GM18909 (cell line): Measurements from ENCODE around the gene EHF.

Experiments
- ATAC-seq: cut with Tn5 transposase; IDR thresholded peaks from one replicate; pipeline ENCODE4 v1.9.1; 2021; ENCODE audit warnings: mild to moderate bottlenecking; ENCODE audit not compliant: unreplicated experiment, poor library complexity

Gene EHF

DNA sequence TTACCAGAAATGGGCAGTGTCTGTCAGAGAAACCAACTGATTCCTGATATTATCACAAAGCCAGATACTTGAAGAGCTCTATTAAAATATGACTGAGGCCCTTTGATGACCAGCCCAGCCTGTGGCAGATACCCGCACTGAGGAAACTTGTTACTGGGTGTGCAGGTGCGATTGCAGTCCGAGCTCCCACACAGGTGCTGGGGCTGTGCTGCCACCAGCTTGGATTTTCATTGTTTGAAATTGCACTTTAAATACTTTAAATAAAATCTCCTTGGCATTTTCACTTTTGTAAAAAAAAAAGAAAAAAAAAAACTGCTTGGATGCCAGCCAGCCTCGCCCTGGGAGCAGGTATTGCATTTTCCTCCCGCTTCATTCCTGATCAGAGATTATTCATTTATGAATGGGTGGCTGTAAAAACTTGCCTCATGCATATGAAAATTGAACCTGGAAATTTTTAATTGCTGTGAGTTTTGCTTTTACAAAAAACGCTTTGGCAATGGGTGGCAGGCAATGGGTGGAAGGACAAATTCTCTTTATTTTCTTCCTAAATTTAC lies 21.2 kb downstream of the EHF start:
- ATAC-seq = no peak

DNA sequence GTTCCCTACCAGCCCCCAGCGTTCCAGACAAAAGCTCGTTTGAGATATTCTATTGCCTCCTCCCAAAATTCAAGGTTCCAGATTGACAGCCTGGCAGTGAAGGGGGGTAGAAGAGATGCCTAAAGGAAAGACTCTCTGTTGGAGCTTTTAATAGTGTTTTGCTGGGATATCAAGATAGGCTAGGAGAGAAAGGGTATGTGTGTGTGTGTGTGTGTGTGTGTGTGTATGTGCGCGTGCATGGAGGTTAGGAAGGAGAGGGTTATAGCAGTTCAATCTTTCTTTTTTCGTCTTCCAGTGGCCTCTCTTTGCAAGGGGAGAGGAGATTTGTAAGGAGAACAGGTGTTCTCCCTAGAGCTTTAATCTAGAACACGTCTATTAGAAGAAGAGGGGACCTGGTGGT lies 22.0 kb downstream of the EHF start:
- no peak for ATAC-seq

DNA sequence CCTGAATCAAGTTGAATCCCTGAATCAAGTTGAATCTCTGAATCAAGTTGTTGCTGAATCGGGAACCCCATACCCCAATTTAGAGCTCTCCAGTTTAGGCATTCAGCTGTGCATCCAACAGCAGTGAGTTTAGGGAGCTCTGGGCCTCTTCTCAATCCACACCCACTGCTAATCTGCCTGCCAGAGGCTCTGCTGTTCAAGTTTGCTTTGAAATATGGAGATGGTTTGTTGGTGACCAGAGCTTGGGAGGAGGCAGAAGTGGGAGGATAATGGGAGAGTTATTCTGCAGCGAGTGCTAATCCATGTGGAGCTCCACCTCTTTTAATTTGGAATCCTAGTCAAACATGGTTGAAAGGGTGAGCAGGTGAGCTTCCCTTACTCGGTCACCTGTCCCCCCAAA lies 22.4 kb downstream of the EHF start:
- ATAC-seq = no peak

DNA sequence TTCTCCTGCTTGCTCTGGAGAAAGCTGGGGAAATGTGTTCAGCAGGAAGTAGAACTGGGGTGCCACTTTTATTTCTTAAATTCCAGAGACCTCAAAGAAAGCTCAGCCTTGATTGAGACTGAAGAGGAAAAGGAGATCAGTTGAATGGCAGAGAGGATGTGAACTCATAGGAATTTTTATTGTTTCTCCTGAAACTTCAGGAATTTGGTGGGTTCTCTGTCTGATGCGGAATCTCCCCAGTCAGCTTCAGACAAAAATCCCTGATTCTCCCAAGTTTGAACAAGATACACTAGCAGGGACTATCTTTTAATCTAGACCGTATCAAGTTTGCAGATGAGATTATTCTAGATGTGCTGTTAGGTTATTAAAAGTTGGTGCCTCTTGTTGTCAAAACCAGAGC lies 23.0 kb downstream of the EHF start:
- no peak for ATAC-seq

DNA sequence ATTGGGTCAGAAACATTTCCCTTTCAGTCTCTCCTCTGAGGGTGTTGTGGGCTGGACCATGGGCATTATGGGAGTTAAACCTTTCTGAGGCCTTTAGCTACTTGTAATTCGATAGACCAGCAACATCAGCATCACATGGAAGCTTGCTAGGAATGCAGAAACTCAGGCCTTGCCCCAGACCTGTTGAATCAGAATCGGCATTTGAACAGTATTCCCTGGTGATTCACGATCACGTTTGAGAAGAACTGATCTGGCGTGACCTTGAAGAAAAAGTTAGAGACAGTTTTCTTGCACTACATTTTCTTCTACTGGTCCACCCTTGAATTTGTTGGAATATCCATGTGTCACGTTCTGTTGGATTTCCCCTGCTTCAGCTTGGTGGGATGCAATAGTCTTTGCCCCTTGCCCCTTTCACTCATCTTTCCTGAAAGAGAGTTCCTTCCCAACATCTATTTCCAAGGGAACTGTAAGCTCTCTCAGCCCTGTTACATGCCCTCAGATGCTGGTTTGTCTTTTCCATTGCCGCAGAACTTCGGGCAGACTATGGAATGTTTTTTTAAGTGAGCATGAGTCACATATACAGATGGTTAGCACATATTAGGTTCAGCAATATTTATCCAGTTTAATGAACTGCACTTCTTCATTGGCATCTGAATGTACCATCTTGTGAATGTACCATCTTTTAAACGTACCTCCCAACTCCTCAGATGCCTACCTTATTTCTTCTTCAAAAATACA lies 23.9 kb downstream of the EHF start:
- ATAC-seq = no peak

DNA sequence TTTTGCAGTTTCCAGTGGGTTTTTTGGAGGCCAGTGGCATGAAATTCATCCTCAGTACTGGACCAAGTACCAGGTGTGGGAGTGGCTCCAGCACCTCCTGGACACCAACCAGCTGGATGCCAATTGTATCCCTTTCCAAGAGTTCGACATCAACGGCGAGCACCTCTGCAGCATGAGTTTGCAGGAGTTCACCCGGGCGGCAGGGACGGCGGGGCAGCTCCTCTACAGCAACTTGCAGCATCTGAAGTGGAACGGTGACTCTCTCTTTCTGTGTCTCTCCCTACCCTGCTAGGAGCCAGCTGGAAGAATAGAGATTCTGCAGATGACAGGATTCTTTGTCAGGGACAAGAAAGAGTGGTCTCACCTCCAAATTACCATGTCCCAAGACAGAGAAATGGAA lies 25.5 kb downstream of the EHF start:
- ATAC-seq = no peak

DNA sequence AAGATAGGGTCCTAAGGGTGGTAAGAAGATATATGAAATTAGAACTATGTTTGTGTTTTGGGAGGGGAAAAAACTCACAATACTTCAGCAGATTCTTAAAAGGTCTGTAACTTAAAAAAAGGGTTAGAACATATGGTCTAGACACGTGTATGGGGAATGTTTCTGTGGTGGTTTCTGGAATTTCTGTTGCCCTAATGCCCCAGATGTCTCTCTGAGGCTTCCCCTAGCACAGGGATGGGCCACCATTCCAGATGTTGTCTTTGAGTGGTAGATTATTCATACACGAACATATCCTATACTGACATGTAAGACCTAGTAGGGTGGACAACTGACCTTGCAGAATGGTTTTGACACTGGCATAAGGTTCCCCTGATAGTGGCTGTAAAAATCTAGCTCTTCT lies 26.2 kb downstream of the EHF start:
- no peak for ATAC-seq

DNA sequence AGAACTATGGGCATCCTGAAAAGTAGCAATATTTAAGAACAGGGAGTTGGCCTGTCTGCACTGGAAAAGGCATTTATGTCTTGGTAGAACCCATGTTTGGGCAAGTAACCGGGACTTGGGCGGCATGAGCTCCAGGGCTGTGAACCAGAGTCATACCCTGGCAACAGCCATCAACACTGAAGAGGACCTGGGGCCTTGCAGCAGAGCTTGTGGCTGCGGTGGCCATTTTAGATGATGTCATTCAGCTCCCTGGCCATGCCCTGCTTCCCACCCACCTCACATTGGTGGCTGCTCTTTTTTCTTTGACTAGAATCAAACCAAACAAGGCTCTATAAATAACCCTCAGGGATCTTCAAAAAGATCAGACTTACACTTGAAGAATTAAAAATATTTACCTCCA lies 26.6 kb downstream of the EHF start:
- no peak for ATAC-seq

DNA sequence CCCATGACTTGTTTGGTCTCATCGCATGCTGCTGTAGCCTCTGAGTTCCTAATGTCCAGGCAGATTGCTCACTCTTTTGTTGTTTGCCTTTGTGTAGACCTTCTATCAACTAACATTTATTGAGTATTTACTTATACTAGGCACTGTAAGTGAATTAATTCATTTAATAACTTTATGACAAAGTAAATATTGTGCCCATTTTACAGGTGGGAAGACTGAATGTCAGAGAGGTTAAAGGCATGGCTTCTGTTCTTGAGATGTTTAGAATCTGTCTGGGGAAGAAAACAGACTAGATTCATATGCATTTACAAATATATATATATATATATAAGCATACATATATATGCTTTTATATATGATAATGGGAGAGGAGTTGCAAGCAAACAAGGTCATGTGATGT lies 27.1 kb downstream of the EHF start:
- no peak for ATAC-seq

DNA sequence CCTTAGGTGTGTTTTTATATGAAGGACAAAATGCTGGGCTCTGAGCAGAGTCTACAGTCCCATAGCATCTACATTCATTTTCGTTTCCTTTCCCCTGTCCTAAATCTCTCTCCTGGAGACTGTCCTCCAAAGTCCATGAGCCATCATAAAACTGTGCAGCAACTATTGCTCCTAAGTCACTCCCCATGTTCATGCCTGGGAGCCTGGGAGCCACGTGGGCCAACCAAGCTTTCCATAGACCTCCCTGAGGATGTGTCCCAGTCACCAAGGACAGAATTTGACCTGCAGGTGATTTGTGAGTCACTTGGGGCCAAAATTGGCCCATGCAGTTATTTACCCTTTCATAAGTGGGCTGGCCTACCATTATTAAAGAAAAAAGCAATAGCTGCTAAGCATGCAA lies 28.7 kb downstream of the EHF start:
- no peak for ATAC-seq

DNA sequence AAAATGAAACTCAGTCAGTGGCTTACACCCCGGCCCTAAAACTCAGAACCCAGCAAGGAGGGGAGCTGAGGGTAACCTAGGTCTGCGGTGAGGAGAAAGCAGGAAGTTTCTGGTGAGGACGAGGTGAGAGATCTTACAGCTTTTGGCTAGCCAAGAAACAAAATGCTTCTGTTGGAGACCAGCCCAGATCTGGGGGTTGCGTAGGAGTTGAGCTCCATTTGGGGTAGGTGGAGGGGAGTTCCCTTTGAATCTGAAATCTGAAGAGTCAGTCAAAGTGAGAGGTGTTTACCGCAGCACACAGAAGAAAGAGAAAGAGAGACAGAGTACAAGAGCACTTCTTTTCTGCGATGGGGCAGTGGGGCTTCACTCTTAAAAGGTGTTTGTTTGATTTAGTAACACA lies 29.6 kb downstream of the EHF start:
- peak; percentile 95 for ATAC-seq

DNA sequence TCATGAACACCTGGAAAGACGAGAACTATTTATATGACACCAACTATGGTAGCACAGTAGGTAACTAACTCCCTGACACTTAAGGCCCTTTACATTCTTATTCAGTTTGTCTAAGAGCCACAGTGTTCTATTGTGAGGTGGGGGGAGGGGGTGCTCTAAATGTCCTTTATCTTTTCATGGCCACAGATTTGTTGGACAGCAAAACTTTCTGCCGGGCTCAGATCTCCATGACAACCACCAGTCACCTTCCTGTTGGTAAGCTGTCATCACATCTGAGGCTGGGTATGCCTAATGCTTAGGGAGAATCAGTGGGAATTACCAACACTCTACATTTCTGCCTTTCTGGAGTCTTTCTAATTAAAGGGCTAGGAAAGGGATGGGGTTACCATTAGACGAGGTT lies 30.7 kb downstream of the EHF start:
- ATAC-seq = no peak

DNA sequence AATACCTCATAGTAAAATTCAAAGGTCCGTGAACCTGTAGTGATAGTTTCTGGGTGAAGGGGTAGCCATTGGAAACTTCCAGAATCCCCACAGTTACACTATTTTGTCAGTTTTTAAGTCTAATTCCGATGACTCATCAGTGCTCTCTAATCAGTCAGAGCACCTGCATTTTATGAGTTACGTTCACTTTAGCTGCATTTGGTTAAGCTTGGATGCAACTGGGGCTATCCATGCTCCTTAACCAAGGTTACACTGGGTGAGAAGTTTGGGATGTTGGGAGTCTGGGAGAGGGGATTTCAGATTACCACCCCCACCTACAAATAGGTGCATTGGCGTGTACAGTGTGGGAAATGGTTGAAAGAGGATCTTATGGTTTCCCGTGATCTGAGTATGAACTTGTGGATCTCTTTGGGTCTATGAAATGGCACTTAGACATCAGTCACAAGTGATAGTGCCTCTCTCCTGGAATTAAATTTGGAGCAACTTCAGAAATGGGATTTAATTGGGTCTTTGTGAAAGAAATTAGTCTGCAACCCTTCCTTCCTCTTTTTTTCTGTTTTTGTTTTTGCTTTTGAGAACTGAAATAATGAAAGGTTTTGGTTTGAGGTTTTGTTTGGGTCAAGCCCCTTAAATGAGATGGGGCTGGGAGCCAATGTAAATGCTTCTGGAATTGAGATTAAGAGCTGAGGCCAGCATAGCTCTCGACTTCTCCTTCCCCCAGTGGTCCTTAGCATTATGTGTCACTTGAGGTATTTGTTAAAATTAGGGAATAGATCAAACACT lies 31.5 kb downstream of the EHF start:
- ATAC-seq = no peak

DNA sequence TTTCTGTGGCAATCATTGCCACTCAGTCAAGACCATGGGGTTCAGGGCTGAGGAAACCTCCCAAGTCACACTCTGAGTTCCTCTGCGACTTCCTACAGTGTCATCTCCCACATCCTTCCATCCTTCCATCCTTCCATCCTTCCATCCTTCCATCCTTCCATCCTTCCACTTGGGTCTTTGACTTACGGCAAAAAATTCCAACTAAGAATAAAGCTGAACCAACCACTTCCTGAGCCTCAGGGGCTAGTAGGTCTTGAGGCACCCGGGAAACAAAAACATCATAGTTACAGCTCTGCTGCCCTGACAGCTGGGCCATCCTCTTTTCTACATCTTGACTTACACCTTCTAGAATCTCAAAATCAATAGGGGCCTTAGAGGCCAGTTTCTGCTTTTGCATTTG lies 32.1 kb downstream of the EHF start:
- no peak for ATAC-seq

DNA sequence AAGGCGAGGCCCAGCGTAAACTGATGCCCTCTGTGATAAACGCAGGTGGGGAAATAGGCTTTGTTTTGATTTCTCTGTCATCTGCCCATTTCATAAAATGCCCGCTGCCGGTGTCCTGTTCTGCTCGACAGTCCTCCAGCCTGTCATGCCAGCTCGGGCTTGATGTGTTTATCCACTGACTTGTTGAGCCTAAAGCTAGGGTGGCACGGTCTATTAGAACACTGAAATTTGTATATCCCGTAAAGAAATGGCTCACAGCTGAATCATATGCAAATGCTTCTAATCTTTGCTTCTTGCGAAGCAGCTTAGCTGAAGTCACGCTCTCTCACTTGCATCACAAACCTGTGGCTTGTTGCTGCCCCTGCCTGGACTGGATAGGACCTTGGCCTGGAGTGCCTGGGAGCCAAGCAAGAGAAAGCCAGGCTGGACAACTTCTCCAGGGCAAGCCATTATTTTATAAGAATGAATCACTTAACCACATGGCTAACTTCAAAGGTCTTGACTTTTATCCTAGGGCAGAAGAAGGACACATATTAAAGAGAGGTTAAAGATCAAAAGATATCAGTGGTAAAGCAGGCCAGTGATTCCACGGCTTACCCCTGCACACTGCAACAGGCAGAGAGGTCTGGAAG lies 33.1 kb downstream of the EHF start:
- no peak for ATAC-seq

DNA sequence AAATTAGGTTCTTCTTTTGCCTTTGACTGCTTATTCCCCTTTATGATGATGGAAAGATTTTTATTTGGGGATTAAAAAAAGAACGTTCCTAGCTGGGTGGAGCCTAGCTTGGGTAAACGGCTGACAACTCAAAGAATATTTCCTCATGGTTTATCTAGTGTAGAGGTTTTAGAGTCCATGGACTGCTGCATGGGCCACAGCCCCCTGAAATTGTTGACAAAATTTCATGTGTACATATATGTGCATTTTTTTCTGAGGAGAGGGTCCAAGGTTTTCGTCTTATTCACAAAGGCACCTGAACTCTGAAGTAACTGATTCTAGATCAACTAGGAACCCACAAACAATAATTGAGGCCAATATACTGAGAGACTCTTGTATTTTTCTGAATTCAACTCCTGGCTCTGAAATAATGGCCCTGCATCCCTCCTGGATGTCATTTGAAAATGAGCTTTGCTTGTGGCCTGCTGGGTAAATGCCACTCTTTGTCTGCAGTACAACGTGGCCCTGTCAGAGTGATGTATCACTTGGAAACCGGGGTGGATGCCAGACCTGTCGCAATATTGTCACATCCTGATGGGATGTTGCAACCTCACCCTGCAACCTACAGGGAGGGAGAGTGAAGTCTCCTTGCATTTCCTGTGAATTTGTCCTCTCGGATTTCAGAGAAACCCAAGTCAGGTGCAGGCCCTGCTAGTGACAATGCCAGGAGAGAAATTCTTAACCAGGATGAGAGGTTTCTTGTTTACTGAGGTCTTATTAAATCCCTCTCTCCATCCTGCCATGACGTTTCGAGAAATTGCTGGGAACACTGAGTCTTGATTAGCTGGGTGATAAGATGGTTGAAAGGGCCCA lies 33.8 kb downstream of the EHF start:
- ATAC-seq = no peak

DNA sequence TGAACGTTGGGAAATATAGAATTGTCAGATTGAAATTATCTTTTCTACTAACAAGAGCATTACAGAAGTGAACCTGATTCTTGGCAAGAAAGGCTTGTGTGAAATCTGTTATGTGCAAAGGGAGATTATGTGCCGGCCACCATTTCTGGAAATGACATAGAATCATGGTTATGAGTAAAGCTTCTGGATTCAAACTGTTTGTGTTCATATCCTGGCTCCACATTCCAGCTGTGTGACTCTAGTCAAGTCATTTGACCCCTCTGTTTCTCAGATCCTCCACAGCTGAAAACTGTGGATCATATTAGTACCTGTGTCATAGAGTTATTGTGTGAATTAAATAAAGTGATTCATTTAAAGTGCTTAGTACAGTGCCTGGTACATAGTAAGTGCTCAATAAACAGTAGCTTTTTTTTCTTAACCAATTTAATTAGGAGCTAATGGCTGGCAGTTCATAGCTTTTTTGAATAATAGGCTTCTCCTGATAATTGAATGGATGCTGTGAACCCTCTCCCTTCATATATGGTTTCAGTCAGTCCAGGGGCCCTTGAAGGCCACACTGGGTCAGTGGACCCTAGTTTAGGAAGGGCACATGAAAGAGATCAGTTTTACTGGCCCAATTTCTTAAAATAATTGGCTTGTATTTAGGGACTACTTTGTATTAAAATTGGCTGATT lies 34.6 kb downstream of the EHF start:
- no peak for ATAC-seq

DNA sequence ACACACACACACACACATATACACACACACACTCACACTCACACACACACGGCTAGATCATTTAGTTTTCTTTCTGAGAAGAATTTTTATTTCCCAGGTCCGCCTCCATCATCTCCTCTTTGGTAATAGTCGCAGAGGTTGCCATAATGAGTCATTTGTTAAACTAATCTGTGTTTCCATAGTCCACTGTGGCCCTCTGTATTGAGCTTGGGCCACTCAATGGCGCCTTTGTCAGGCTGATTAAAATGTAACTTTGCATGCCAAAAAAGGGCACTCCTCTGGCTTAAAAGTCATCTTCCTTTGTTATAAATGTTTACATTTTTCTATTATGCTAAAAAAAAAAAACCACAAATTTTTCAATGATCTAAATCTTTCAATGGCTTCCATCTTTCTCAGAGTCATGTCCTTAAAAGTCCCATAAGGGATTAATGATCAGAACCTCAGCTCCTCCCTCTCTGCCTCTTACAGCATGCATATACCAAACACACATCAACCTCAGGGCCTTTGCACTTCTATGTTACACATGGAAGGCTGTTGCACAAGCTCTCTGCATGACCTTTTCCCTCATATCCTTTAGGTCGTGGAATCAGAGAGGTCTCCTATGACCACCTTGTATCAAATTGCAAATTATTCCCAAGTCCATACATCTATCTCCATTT lies 35.3 kb downstream of the EHF start:
- no peak for ATAC-seq
